Measurements from ENCODE around the gene NTPCR. TPM values are rescaled to one million over a fixed set of nuclear protein-coding genes. Genes with fewer than 3 reads are reported as not detected.

The NTPCR gene
- total RNA-seq, 1 experiment from 2014 or later: 34.2 TPM

- TF ChIP-seq RAD21 (IDR thresholded peaks at IDR 0.05; ENCODE audit: low read depth) (no peak), CTCF (IDR thresholded peaks at IDR 0.05 in 2 of 3, conservative IDR thresholded peaks at IDR 0.05 in 1 of 3; ENCODE audit: borderline replicate concordance in 1 of 3, insufficient read depth in 1 of 3, low read depth in 2 of 3, low read length in 2 of 3) (no peak), ZBTB33 (IDR thresholded peaks at IDR 0.05; ENCODE audit: extremely low read depth, insufficient replicate concordance, low read length) (no peak), CEBPB (IDR thresholded peaks at IDR 0.05; ENCODE audit: low read depth) (no peak), ZNF274 (IDR thresholded peaks at IDR 0.05; ENCODE audit: low read depth, low read length) (no peak), SP1 (IDR thresholded peaks at IDR 0.05; ENCODE audit: low read depth) (no peak), ELF1 (IDR thresholded peaks at IDR 0.05; ENCODE audit: borderline replicate concordance, low read depth) (no peak), REST (IDR thresholded peaks at IDR 0.05; ENCODE audit: low read depth) (no peak), SIN3A (IDR thresholded peaks at IDR 0.05; ENCODE audit: low read depth) (no peak), TCF7L2 (IDR thresholded peaks at IDR 0.05; ENCODE audit: borderline replicate concordance, extremely low read depth, insufficient read depth, insufficient read length) (no peak), POLR2A (IDR thresholded peaks at IDR 0.05; ENCODE audit: borderline replicate concordance, extremely low read depth, insufficient read depth, insufficient read length) (no peak), JUND (IDR thresholded peaks at IDR 0.05) (no peak), CBX3 (IDR thresholded peaks at IDR 0.05; ENCODE audit: low read depth) (no peak), ZFX (IDR thresholded peaks at IDR 0.05) (no peak), EZH2 (IDR thresholded peaks at IDR 0.05) (no peak)
- Histone ChIP-seq H3K27ac (ENCODE audit: low read depth, low read length) (no peak overlapping the region), H3K36me3 (ENCODE audit: control insufficient read depth in 1 of 2, insufficient read depth in 2 of 2, low read length in 2 of 2) (no peaks in the 10 kb centered on the region), H3K4me3 (replicated peaks in 1 of 2; ENCODE audit: low read depth in 1 of 2, low read length in 2 of 2) (no peak overlapping the region), H4K20me1 (ENCODE audit: insufficient read depth) (no peaks in the 10 kb centered on the region), H3K9ac (ENCODE audit: low read length) (no peak overlapping the region), H3K9me2 (ENCODE audit: insufficient read depth) (no peaks in the 10 kb centered on the region), H3K27me3 (ENCODE audit: insufficient read depth, low read length) (no peaks in the 10 kb centered on the region), H3K9me3 (ENCODE audit: control insufficient read depth in 1 of 2, insufficient read depth in 1 of 2, low read depth in 1 of 2, low read length in 2 of 2) (no peaks in the 10 kb centered on the region), H3K79me2 (ENCODE audit: insufficient read depth, low read length) (no peaks in the 10 kb centered on the region), H2AFZ (ENCODE audit: low read depth, low read length, poor library complexity, severe bottlenecking) (no peak overlapping the region), H3K4me2 (ENCODE audit: low read length) (no peak overlapping the region), H3K4me1 (ENCODE audit: control insufficient read depth in 1 of 2, insufficient read depth in 2 of 2, low read length in 2 of 2) (no peaks in the 10 kb centered on the region)
- ChIA-PET RAD21 (ENCODE audit: low non-redundant PET in 1 of 2, low total read pairs in 2 of 2, uncharacterized antibody in 2 of 2, unreplicated experiment in 2 of 2) (no interaction called here), CTCF (no interaction called here), POLR2A (no interaction called here)
- DNase-seq (ENCODE audit: low read depth, low spot score) (no peak), ATAC-seq (peak; percentile 33; the same call in 1 of the 2 replicates)
- intact Hi-C loops (cut with micrococcal nuclease): no loop called here
- no TSS peak for BruUV-seq (replicated peaks)
Observed at GRCh38 chr1:232982238-232982944, 32.0 kb downstream of the NTPCR start.

Data from HCT116 (cell line).